ENCODE results near the gene NBPF3. TPM values are rescaled to one million over a fixed set of nuclear protein-coding genes. Genes with fewer than 3 reads are reported as not detected.
"Not testable (repeated sequence)": the region's sequence is repeated elsewhere in the genome, so short reads cannot be mapped to it uniquely, and the experiment has no call there.

The NBPF3 gene
- total and polyA plus RNA-seq, 2 experiments from 2014 or later = 8.1 to 13.8 TPM

DNA sequence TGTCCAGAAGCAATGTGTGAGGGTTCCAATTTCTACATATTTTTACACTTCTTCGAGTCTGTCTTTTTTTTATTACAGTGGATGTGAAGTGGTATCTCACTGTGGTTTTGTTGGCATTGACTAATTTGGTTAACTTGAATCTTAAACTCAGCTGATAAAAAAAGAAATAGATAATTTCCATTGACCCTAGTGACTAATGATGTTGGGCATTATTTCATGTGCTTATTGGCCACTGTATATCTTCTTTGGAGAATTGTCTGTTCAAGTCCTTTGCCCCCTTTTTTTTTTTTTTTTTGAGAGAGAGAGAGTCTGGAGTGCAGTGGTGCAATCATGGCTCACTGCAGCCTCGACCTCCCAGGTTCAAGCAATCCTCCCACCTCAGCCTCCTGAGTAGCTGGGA lies 33.3 kb upstream of the NBPF3 start:
- Histone ChIP-seq H3K9me3 (ENCODE audit: low read depth) (no peaks in the 10 kb centered on the region), H3K27ac (no peak overlapping the region), H3K4me3 (no peak overlapping the region), H3K4me1 (ENCODE audit: low read depth) (no peaks in the 10 kb centered on the region), H3K27me3 (peaks cover 8% of the 10 kb centered on the region), H3K36me3 (no peaks in the 10 kb centered on the region)
- DNase-seq (ENCODE audit: low read depth in 1 of 2, low spot score in 1 of 2) = no peak
- TF ChIP-seq, protein P1, sequence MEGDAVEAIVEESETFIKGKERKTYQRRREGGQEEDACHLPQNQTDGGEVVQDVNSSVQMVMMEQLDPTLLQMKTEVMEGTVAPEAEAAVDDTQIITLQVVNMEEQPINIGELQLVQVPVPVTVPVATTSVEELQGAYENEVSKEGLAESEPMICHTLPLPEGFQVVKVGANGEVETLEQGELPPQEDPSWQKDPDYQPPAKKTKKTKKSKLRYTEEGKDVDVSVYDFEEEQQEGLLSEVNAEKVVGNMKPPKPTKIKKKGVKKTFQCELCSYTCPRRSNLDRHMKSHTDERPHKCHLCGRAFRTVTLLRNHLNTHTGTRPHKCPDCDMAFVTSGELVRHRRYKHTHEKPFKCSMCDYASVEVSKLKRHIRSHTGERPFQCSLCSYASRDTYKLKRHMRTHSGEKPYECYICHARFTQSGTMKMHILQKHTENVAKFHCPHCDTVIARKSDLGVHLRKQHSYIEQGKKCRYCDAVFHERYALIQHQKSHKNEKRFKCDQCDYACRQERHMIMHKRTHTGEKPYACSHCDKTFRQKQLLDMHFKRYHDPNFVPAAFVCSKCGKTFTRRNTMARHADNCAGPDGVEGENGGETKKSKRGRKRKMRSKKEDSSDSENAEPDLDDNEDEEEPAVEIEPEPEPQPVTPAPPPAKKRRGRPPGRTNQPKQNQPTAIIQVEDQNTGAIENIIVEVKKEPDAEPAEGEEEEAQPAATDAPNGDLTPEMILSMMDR (IDR thresholded peaks at IDR 0.05; ENCODE audit: low read depth, low read length) = no peak

DNA sequence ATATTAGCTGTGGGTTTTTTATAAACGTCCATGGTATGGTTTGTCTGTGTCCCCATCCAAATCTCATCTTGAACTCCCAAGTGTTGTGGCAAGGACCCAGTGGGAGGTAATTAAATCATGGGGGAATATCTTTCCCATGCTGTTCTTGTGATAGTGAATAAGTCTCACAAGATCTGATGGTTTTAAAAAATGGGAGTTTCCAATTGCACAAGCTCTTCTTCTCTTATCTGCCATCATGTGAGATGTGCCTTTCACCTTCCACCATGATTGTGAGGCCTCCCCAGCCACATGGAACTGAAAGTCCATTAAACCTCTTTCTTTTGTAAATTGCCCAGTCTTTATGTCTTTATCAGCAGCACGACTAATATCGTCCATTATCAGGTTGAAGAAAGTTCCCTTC lies 30.0 kb upstream of the NBPF3 start:
- H3K27me3 ChIP-seq = not testable (repeated sequence)

DNA sequence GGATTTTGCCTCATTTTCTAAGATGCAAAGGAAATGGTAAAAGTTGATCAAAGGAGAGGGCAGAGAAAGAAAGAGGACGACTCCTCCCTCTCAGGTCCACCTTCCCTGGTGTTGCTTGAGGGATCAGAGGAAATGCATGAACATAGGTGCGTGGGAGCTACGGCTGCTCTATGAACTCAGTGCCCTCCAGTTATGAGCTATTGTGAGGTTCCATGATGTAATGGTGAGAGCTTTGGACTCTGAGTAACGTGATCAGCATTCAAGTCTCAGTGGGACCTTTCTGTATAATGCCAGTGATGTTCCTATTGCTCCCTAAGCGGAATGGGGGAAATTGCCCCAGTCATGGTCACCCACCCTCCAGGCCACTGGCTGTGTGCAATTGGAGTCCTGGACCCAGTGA lies 25.9 kb upstream of the NBPF3 start:
- no peak overlapping the region for H3K4me3 ChIP-seq
- TF ChIP-seq, protein P1 (IDR thresholded peaks at IDR 0.05; ENCODE audit: low read depth, low read length) = no peak
- no peaks in the 10 kb centered on the region for H3K4me1 ChIP-seq (ENCODE audit: low read depth)
- H3K27ac ChIP-seq = no peak overlapping the region
- H3K36me3 ChIP-seq = no peaks in the 10 kb centered on the region
- H3K27me3 ChIP-seq = peaks cover 34% of the 10 kb centered on the region
- no peaks in the 10 kb centered on the region for H3K9me3 ChIP-seq (ENCODE audit: low read depth)
- no peak for DNase-seq (ENCODE audit: low read depth in 1 of 2, low spot score in 1 of 2)

More for the DNA sequence above, 30.0 kb upstream of the NBPF3 start:
- H3K27ac ChIP-seq; H3K4me1 ChIP-seq (ENCODE audit: low read depth); DNase-seq (ENCODE audit: low read depth in 1 of 2, low spot score in 1 of 2); H3K9me3 ChIP-seq (ENCODE audit: low read depth); H3K36me3 ChIP-seq; H3K4me3 ChIP-seq: not testable (repeated sequence)

DNA sequence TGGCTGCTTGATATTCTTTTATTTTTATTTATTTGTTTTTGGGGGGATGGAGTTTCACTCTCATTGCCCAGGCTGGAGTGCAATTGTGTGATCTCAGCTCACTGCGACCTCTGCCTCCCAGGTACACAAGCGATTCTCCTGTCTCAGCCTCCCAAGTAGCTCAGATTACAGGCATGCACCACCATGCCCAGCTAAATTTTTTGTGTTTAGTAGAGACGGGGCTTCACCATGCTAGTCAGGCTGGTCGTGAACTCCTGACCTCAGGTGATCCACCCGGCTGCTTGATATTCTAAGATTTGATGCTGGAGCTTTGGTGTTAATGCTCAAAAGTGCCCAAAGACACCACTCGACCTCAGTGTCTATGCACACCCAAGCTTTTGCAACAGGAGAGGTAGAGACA lies 19.6 kb upstream of the NBPF3 start:
- not testable (repeated sequence) for H3K27ac ChIP-seq; H3K4me1 ChIP-seq (ENCODE audit: low read depth); H3K36me3 ChIP-seq; H3K9me3 ChIP-seq (ENCODE audit: low read depth); DNase-seq (ENCODE audit: low read depth in 1 of 2, low spot score in 1 of 2); H3K4me3 ChIP-seq
- H3K27me3 ChIP-seq = peaks cover 34% of the 10 kb centered on the region

DNA sequence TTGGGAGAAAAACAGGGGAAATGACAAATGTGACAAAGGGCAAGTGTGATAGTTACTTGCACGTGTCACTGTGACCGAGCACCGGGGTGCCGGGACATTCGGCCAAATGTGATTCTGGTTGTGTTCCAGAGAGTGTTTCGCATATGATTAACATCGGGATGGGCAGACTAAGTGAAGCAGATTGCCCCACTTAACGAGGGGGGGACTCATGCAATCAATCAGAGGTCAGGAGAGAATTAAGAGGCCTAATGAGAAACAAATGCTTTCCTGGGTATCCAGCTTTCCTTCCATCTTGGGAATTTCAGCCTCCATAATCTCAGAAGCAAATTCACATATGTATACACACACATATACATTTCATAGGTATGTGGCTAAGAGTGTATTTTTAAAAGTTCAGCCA lies 18.6 kb upstream of the NBPF3 start:
- not testable (repeated sequence) for H3K4me1 ChIP-seq (ENCODE audit: low read depth); DNase-seq (ENCODE audit: low read depth in 1 of 2, low spot score in 1 of 2); H3K4me3 ChIP-seq; H3K9me3 ChIP-seq (ENCODE audit: low read depth); H3K27ac ChIP-seq; H3K36me3 ChIP-seq
- peaks cover 32% of the 10 kb centered on the region for H3K27me3 ChIP-seq

DNA sequence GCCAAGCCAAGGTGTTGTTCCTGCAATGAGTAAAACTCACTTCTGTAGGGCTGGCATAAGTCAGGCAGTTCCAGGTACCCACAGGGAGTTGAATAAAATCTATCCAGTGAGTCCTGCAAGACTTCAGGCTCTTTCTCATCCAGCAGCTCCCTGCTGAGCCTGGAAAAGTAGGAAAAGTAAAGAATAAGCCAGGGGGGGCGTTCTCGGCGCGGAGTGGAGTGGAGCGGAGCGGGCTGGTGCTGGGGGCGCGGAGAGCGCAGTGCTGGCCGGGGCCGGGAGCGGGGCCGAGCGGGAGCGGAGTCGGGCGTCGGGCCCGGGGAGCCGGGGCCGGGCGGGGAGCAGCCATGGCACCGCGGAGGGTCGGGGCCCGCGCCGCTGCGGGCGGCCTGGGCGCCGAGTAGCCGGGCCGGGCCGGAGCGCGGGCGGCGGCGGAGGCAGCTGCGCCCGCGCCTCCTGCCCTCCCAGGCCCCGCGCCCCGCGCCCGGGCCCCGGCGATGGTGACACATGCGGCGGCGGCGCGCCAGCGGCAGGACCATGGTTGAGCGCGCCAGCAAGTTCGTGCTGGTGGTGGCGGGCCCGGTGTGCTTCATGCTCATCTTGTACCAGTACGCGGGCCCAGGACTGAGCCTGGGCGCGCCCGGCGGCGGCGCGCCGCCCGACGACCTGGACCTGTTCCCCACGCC lies 12.0 kb upstream of the NBPF3 start:
- not testable (repeated sequence) for H3K4me3 ChIP-seq; H3K36me3 ChIP-seq; H3K4me1 ChIP-seq (ENCODE audit: low read depth); H3K27ac ChIP-seq; H3K9me3 ChIP-seq (ENCODE audit: low read depth)
- peaks cover 38% of the 10 kb centered on the region for H3K27me3 ChIP-seq
- DNase-seq (ENCODE audit: low read depth in 1 of 2, low spot score in 1 of 2) = peak in 1 of 2 donors; percentile 8

DNA sequence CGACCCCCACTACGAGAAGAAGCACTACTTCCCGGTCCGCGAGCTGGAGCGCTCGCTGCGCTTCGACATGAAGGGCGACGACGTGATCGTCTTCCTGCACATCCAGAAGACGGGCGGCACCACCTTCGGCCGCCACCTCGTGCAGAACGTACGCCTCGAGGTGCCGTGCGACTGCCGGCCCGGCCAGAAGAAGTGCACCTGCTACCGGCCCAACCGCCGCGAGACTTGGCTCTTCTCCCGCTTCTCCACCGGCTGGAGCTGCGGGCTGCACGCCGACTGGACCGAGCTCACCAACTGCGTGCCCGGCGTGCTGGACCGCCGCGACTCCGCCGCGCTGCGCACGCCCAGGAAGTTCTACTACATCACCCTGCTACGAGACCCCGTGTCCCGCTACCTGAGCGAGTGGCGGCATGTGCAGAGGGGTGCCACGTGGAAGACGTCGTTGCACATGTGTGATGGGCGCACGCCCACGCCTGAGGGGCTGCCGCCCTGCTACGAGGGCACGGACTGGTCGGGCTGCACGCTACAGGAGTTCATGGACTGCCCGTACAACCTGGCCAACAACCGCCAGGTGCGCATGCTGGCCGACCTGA lies 11.4 kb upstream of the NBPF3 start:
- DNase-seq (ENCODE audit: low read depth in 1 of 2, low spot score in 1 of 2); H3K27ac ChIP-seq; H3K4me3 ChIP-seq; H3K9me3 ChIP-seq (ENCODE audit: low read depth); H3K36me3 ChIP-seq; H3K4me1 ChIP-seq (ENCODE audit: low read depth): not testable (repeated sequence)
- peaks cover 40% of the 10 kb centered on the region for H3K27me3 ChIP-seq

DNA sequence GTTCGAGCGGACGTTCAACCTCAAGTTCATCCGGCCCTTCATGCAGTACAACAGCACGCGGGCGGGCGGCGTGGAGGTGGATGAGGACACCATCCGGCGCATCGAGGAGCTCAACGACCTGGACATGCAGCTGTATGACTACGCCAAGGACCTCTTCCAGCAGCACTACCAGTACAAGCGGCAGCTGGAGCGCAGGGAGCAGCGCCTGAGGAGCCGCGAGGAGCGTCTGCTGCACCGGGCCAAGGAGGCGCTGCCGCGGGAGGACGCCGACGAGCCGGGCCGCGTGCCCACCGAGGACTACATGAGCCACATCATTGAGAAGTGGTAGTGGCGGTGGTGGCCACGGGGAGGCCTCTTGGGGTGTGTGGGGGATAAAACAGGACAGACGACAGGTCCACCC lies 10.7 kb upstream of the NBPF3 start:
- not testable (repeated sequence) for H3K4me3 ChIP-seq; H3K4me1 ChIP-seq (ENCODE audit: low read depth); DNase-seq (ENCODE audit: low read depth in 1 of 2, low spot score in 1 of 2); H3K27ac ChIP-seq; H3K36me3 ChIP-seq; H3K9me3 ChIP-seq (ENCODE audit: low read depth)
- peaks cover 41% of the 10 kb centered on the region for H3K27me3 ChIP-seq

DNA sequence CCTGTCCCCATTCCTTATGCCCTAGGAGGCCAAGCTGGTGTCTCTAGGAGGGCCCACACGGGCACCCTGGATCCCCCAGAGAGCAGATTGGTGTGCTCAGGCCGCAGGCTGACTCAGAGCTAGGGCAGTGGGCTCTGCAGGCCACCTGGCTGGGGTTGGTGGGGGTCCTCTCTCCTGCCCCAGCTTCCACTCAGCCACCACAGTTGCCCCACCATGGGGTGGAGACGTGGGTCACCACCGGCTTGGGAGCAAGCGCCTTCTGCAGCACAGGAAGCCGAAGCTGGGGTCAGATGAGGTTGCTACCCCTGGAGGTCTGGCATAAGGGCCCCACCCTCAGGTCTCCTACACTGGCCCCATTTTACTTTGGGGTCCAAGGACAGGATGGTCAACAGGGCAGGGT lies 9.1 kb upstream of the NBPF3 start:
- peaks cover 48% of the 10 kb centered on the region for H3K27me3 ChIP-seq
- H3K36me3 ChIP-seq; H3K27ac ChIP-seq; H3K4me1 ChIP-seq (ENCODE audit: low read depth); H3K4me3 ChIP-seq; H3K9me3 ChIP-seq (ENCODE audit: low read depth); DNase-seq (ENCODE audit: low read depth in 1 of 2, low spot score in 1 of 2): not testable (repeated sequence)

Data from cardiac muscle cell (in vitro differentiated cells and primary cell).